GM12864 (cell line): ENCODE measurements around the gene CLIC1.
A peak's percentile ranks its signal among the peaks of the same experiment; 100 is the strongest.

Experiments
- DNase-seq: peaks from one replicate; pipeline ENCODE4 v3.0.0-alpha.2; 2011; ENCODE audit warnings: low read depth
- H3K4me3 ChIP-seq: 2 replicates; pipeline ENCODE4 v1.5.1; 2011; ENCODE audit warnings: mild to moderate bottlenecking, low read depth, low read length, control low read depth
- CTCF ChIP-seq: IDR thresholded peaks from 2 replicates; pipeline ENCODE4 v1.5.1; 2011; ENCODE audit warnings: low read depth, mild to moderate bottlenecking, moderate library complexity, low read length, control low read depth, inconsistent platforms; ENCODE audit errors: missing control alignments

Gene CLIC1

DNA sequence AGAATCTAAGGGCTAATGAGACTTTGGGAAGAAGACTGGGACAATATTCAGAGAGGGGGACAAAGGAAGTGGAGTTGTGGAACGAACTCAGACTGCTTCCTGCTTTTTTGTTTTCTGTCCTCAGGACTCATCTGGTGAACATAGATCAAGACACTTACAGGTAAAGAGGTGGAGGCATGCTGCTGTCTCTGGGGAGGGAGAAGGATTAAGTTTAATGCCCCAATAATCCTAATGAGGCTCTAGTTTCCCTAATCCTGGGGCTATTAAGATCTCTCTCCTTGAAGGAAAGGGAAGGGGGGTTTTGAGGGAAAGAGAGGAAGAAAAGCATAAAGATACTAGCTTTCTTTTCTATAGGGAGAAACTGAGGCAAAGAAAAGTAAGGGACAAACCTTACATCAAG, 8.1 kb upstream of the CLIC1 start:
- DNase-seq, result no peak
- H3K4me3 ChIP-seq, result no peak overlapping the region
- no peak for TF ChIP-seq CTCF

- no peak for TF ChIP-seq CTCF
- no peak for DNase-seq
- no peak overlapping the region for H3K4me3 ChIP-seq
Observed at GRCh38 chr6:31742894-31743293, 6.6 kb upstream of the CLIC1 start.

DNA sequence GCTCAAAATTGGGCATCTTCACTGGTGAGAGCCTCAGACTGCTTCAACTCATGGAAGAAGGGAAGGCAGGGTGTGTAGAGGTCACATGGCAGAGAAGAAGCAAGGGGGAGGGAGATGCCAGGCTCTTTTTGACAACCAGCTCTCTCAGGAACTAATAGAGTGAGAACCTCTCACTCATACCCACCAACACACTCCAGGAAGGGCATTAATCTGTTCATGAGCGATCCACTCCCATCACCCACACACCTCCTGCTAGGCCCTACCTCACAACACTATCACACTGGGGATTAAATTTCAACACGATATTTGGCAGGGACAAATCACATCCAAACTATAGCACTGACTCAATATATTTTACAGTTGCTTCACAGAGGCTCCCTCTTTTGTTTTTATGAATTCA, 5.5 kb upstream of the CLIC1 start:
- no peak for DNase-seq

GRCh38 chr6:31740397-31741223, 4.3 kb upstream of the CLIC1 start:
- DNase-seq, result no peak
- TF ChIP-seq CTCF, result no peak
- H3K4me3 ChIP-seq, result peak overlapping the region; percentile 75

More for the DNA sequence above, 5.5 kb upstream of the CLIC1 start:
- H3K4me3 ChIP-seq, result no peak overlapping the region
- TF ChIP-seq CTCF, result no peak

GRCh38 chr6:31739639-31740396, 3.5 kb upstream of the CLIC1 start, which contains the start of gene MSH5:
MSH5 (plus strand) TSS chr6:31740005; CDS start chr6:31740467, 462 bp downstream.
- peak within 1 kb of the TSS; percentile 75 for H3K4me3 ChIP-seq
- DNase-seq, result peak; percentile 97
- no peak for TF ChIP-seq CTCF

- TF ChIP-seq CTCF, result peak; percentile 11
- H3K4me3 ChIP-seq, result peak overlapping the region; percentile 31
Observed at GRCh38 chr6:31737991-31738979, 2.0 kb upstream of the CLIC1 start.

More at GRCh38 chr6:31737991-31738979, 2.0 kb upstream of the CLIC1 start:
- DNase-seq, result peak; percentile 77
